ENCODE measurements around the gene PAX6. TPM values are rescaled to one million over a fixed set of nuclear protein-coding genes. Genes with fewer than 3 reads are reported as not detected.

PAX6 gene
- polyA plus RNA-seq, 1 of the 3 experiments (the other 2 are of a cell fraction), result not detected

GRCh38 chr11:31780480-31780971 is 30.6 kb downstream of the PAX6 start:
- CTCF ChIA-PET, result no interaction called here
- TF ChIP-seq NRF1 (IDR thresholded peaks at IDR 0.05; ENCODE audit: low read depth, low read length), result no peak
- TF ChIP-seq ELF1 (IDR thresholded peaks at IDR 0.05), result no peak
- no peak for TF ChIP-seq TCF12 (IDR thresholded peaks at IDR 0.05)
- no peak for TF ChIP-seq NFIC (IDR thresholded peaks at IDR 0.05; ENCODE audit: borderline replicate concordance)
- TF ChIP-seq SIN3A (IDR thresholded peaks at IDR 0.05; ENCODE audit: borderline replicate concordance, low read depth, low read length), result no peak
- TF ChIP-seq PBX3 (IDR thresholded peaks at IDR 0.05), result no peak
- TF ChIP-seq POLR2AphosphoS5 (IDR thresholded peaks at IDR 0.05; ENCODE audit: low read depth, low read length), result no peak
- TF ChIP-seq RCOR1 (IDR thresholded peaks at IDR 0.05; ENCODE audit: low read length), result no peak
- no peak for TF ChIP-seq CTCF (IDR thresholded peaks at IDR 0.05)
- TF ChIP-seq MEF2A (IDR thresholded peaks at IDR 0.05; ENCODE audit: borderline replicate concordance, low read depth), result no peak
- no peak for TF ChIP-seq ZBTB33 (IDR thresholded peaks at IDR 0.05; ENCODE audit: borderline replicate concordance, low read depth)
- no peak for TF ChIP-seq RFX5 (IDR thresholded peaks at IDR 0.05; ENCODE audit: low read length)
- TF ChIP-seq EZH2phosphoT487 (IDR thresholded peaks at IDR 0.05; ENCODE audit: borderline replicate concordance, low read depth), result no peak
- no peaks in the 10 kb centered on the region for H3K9me3 ChIP-seq
- POLR2A ChIA-PET, result no interaction called here
- 76% methylated on average over 5 of the region's 5 CpGs for WGBS (ENCODE audit: low lambda C conversion rate)
- no peak overlapping the region for H2AFZ ChIP-seq (ENCODE audit: low read depth)
- H3K27ac ChIP-seq (ENCODE audit: low read depth in 2 of 2, low read length in 1 of 2), result no peak overlapping the region
- H3K4me2 ChIP-seq, result no peak overlapping the region
- peaks cover 0 to 10% of the 10 kb centered on the region in 2 experiments; a peak in 1 of 4 replicates for H3K4me1 ChIP-seq (ENCODE audit: control insufficient read depth in 1 of 2, insufficient read depth in 2 of 2, low read depth in 1 of 2, low read length in 1 of 2)
- H3F3A ChIP-seq (replicated peaks; ENCODE audit: insufficient read depth), result peaks cover 3% of the 10 kb centered on the region
- no peaks in the 10 kb centered on the region for H3K36me3 ChIP-seq (replicated peaks in 1 of 2; ENCODE audit: control insufficient read depth in 1 of 2, insufficient read depth in 2 of 2, low read length in 1 of 2)
- no peak overlapping the region for H3K9ac ChIP-seq
- no peaks in the 10 kb centered on the region for H3K9me2 ChIP-seq
- no peaks in the 10 kb centered on the region for H3K27me3 ChIP-seq (ENCODE audit: insufficient read depth)
- H3K79me2 ChIP-seq (ENCODE audit: insufficient read depth), result no peaks in the 10 kb centered on the region
- H4K20me1 ChIP-seq (ENCODE audit: insufficient read depth), result no peaks in the 10 kb centered on the region
- H3K4me3 ChIP-seq (ENCODE audit: low read depth in 2 of 2, low read length in 1 of 2), result no peak overlapping the region
- DNase-seq, result no peak

- Histone ChIP-seq H3K4me2 (no peak overlapping the region), H3K79me2 (ENCODE audit: insufficient read depth) (no peaks in the 10 kb centered on the region), H3F3A (replicated peaks; ENCODE audit: insufficient read depth) (peaks cover 3% of the 10 kb centered on the region), H3K27ac (ENCODE audit: low read depth in 2 of 2, low read length in 1 of 2) (no peak overlapping the region), H2AFZ (ENCODE audit: low read depth) (no peak overlapping the region), H3K9me2 (no peaks in the 10 kb centered on the region), H3K4me1 (ENCODE audit: control insufficient read depth in 1 of 2, insufficient read depth in 2 of 2, low read depth in 1 of 2, low read length in 1 of 2) (peaks cover 0 to 10% of the 10 kb centered on the region in 2 experiments; a peak in 1 of 4 replicates), H3K4me3 (ENCODE audit: low read depth in 2 of 2, low read length in 1 of 2) (no peak overlapping the region), H3K36me3 (replicated peaks in 1 of 2; ENCODE audit: control insufficient read depth in 1 of 2, insufficient read depth in 2 of 2, low read length in 1 of 2) (no peaks in the 10 kb centered on the region), H4K20me1 (ENCODE audit: insufficient read depth) (no peaks in the 10 kb centered on the region), H3K27me3 (ENCODE audit: insufficient read depth) (no peaks in the 10 kb centered on the region), H3K9me3 (no peaks in the 10 kb centered on the region), H3K9ac (no peak overlapping the region)
- no peak for DNase-seq
- TF ChIP-seq GABPA (IDR thresholded peaks at IDR 0.05; ENCODE audit: low read depth), result no peak
- TF ChIP-seq JUND (IDR thresholded peaks at IDR 0.05), result no peak
- ChIA-PET CTCF (no interaction called here), POLR2A (no interaction called here)
- WGBS (ENCODE audit: low lambda C conversion rate), result 93% methylated on average over 4 of the region's 4 CpGs
Measured at GRCh38 chr11:31780078-31780477, 31.0 kb downstream of the PAX6 start.
